SK-N-DZ (cell line): Measurements from ENCODE around the gene CUX1.
"Not testable (repeated sequence)": the region's sequence is repeated elsewhere in the genome, so short reads cannot be mapped to it uniquely, and the experiment has no call there.

ENCODE experiments used
- DNase-seq: peaks from one replicate; pipeline ENCODE4 v3.0.0-alpha.2; 2015; ENCODE audit warnings: low spot score

The CUX1 gene

GRCh38 chr7:102182016-102182415, 364.6 kb downstream of the CUX1 start:
- DNase-seq = no peak

DNA sequence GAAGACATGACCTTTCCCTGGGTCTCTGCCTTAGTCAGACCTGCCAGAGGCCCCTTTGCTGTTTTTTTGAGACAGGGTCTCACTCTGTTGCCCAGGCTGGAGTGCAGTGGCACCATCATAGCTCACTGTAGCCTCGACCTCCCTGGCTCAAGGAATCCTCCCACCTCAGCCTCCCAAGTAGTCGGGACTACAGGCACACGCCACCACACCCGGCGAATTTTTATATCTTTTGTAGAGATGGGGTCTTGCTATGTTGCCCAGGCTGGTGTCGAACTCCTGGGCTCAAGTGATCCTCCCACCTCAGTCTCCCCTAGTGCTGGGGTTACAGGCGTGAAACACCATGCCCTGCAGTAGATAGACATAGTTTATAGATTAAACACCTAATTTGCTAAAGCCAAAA, 366.4 kb downstream of the CUX1 start:
- DNase-seq = not testable (repeated sequence)

DNA sequence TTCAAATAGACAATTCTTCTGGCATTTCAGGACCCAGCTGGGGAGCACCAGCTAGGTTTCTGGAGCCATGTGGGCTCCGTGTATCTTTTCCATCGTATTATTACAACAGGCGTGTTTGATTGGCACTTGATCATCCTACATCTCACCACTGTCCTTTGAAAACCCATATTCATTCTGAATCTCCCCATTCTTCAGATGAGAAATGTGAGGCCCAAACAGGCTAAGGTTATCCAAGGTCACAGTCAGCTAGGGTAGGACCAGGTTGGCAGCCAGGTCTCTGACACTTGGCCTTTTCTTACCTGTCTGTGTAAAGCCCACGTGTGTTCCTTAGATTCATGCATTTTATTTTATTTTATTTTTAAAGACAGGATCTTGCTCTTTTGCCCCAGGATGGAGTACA, 366.9 kb downstream of the CUX1 start:
- no peak for DNase-seq

- no peak for DNase-seq
These were observed 368.4 kb downstream of the CUX1 start for GRCh38 chr7:102185796-102186195.

DNA sequence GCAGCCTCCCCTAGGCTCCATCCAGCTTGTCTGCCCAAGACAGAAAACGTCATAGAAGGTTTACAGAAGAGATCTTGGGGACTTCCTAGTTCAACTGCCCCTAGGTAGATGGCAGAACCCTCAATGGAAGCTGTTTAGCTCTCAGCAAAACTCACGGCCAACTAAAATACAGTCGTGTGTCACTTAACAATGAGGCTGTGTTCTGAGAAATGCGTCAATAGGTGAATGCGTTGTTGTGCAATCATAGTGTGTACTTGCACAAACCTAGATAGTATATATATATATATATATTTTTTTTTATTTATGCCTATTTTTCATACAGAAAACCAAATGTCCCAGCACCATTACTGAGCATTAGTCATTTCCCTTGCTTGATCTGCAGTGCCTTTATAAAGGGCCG, 368.9 kb downstream of the CUX1 start:
- DNase-seq = no peak

- no peak for DNase-seq
These were observed 371.3 kb downstream of the CUX1 start for GRCh38 chr7:102188746-102189145.

DNA sequence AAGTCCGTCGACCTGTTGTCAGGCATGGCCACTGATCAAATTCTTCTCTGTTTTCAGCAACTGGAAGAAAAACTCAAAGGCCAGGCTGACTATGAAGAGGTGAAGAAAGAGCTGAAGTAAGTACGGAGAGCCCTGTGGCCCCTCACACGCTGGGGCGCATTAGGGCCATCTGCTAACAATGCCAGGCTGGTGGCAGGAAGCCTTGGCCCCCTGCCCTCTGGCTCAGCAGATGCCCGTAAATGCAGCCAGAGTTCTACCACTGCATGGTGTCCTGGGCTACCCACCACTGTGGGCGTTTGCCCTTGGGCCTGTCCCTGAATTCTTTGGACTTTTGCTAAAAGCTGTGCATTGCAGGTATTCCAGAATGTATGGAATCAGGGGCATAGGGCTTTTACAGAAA, 372.3 kb downstream of the CUX1 start:
- DNase-seq = no peak

DNA sequence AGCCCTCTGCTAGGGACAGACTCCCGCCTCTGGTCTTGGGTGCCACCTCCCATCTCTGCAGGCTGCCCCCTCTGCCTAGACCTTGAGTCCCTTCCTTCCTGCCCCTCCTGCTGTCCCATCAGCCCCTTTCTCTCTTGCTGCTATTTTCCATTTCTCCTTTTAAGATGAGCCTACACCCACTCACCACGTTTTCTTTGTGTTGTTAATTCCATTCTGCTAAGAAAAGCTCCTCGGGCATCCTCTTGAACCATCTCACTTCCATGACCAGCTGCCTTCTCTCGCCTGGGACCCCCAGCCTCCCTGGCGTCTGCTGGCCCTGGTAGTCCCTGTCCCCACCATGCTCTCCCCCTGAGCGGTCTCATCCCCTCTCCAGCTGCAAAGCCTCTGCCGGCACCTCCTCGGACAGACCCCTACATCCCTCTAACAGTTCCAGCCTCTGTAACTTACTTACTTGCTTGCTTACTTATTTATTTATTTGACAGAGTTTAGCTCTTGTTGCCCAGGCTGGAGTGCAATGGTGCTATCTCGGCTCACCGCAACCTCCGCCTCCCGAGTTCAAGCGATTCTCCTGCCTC, 373.4 kb downstream of the CUX1 start:
- no peak for DNase-seq

DNA sequence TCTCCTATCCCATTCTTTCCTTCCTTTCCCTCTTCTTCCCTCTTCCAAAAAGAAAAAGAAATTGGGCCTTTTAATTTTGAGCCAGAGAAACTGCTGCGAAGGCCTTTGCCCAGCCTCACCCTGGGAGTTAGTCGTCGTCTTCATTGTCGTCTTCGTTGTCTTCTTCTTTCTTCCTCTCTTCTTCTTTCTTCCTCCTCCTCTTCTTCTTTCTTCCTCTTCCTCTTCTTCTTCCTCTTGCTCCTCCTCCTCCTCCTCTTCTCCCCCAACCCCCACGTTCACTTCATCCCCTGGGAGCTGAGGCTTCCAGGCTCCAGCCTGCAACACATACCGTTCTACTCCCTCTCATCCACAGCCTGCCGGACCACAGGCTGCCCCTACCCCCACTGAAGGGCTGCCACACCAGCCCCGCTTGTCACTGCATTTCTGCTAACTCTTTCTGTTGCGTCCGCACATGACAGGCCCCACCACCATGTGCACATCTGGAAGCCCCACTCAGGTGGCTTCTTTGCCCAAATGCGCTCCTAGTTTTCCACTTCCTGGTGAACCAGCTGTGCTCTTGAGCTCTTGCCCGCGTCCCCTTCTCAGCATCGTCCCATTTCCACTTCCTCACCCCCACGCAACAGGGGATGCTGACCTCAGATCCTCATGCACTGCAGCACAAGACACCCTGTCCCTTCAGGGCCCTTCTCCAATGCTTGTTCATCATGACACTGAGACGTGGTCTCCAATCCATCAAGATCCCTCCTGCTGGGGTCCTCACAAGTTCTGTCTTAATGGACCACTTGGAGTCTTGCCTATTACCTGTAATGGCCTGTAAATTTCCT, 374.3 kb downstream of the CUX1 start:
- no peak for DNase-seq

GRCh38 chr7:102192790-102193189, 375.4 kb downstream of the CUX1 start:
- DNase-seq = no peak

DNA sequence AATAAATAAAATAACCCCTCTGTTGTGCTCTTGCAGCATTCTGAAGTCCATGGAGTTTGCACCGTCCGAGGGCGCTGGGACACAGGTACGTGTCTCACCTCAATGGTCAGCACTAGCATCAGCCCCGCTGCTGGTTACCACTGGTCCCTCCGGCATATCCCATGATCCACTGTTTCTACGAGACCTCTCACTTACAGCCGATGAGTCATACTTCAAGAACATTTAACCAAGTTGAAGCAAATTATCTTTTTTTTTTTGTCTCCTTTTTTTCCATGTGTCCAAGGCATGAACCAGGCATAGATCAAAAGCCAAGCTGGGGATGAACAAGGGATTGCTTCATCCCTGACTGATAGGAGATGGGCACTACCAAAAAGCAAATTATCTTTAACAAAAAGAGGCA, 376.4 kb downstream of the CUX1 start:
- DNase-seq = no peak

- DNase-seq = no peak
These were observed 377.9 kb downstream of the CUX1 start for GRCh38 chr7:102195361-102195760.

DNA sequence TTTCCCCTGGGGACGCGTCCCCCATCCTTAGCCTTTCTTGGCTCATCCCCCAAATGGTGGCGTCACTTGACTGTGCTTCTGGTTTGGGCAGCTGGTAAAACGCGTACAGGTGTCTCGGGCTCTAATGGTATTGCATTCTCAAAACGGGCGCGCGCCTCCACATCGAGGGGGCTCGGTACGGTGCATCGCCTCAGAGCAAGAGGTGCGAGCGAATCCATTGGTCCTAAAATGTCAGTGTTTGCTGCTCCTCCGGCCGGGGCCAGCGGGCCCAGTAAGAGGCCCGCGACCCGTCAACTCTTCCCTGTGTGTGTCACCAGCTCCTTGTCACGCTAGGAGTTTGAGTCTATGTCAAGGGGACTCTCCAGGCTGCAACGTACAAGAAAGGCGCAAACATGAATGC, 378.6 kb downstream of the CUX1 start:
- DNase-seq = no peak

DNA sequence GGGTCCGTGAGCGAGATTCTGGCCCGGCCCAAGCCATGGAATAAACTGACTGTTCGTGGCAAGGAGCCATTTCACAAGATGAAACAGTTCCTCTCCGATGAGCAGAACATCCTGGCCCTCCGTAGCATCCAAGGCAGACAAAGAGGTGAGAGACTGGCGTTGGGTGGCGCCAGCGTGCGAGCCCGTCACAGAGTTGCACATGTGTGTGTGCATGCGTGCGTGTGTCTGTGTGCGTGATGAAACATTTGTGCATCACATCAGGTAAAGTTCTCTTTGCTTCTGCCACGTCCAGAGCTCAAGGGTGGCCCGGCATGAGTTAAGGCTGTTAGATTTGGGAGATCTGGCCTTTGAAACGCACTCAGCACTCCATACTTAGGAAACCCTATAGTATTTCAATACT, 379.7 kb downstream of the CUX1 start:
- no peak for DNase-seq

GRCh38 chr7:102197599-102197998, 380.2 kb downstream of the CUX1 start:
- no peak for DNase-seq

DNA sequence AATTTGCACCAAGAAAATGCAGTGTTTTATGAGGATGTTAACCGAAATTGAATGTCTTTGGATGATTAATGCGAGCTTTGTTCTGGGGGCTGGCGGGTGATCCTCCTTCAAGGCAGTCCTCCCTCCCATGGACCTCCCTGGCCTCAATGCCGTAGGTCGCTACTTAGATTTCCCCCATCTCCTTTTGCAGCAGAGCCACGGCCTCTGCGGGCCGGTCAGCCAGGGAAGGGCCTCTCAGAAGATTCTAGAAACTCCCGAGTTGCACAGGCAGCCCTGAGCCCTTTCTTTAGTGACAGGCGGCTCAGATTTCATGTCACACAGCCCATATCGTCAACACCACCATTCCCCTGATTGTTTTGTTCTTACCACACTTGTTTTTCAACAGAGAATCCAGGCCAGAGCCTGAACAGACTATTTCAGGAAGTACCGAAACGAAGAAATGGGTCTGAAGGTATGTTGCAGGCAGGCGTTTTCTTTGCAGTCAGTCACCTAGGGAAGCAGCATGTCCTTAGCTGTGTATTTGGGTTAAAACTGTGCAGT, 381.1 kb downstream of the CUX1 start:
- DNase-seq = no peak

- DNase-seq = no peak
These were observed 384.1 kb downstream of the CUX1 start for GRCh38 chr7:102201576-102201975.

- no peak for DNase-seq
These were observed 385.1 kb downstream of the CUX1 start for GRCh38 chr7:102202556-102202955.

DNA sequence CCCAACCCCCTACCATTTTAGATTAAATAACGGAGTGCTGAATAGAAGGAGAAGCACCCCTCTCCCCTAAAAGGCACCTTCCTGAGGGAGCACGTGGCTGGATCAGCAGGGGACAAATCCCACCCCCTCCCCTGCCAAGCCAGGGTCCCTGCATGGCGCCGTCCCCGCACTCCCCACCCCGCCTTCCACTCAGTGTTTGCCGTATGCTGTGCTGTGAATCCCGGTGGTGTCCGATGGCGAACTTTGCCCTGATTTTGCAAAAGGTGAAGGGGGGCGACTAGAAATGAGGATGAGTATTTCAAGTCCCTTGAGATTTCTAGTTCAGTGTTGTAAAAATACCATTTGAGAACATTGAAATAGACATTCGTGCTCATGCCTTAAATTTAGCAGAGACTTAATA, 385.8 kb downstream of the CUX1 start:
- DNase-seq = no peak

DNA sequence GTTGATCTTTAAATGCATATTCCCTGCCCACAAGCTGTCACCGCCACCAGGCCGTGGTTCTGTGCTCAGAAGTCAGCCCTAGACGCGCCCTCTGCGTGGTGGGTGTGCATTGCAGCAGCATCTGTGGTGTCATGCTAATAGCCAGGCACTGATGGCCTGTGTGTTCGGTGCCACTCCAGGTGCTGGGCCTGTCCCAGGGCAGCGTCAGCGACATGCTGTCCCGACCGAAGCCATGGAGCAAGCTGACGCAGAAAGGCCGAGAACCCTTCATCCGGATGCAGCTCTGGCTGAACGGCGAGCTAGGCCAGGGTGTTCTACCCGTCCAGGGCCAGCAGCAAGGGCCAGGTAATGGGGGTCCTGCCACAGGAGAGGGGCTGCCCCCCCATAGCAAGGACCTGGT, 386.8 kb downstream of the CUX1 start:
- no peak for DNase-seq

DNA sequence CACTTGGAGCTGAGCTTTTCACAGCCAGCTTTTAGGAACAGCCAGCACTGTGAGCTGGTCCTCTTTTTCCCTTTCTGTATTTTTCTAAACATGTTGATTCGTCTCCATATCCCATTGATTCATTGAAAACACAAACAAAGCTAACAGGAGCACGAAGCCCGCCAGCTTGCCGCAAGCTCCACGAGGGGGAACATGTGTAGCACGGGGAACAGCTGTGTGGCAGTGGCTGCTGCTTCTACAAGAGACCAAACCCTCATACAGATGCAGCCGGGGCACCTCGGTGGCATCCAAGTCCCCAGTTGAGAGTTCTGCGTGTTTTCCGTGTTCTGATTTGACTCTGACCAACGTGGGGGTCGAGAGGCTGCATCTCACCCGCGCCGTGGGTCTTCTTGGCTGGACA, 388.5 kb downstream of the CUX1 start:
- no peak for DNase-seq

- no peak for DNase-seq
These were observed 391.4 kb downstream of the CUX1 start for GRCh38 chr7:102208826-102209225.

GRCh38 chr7:102210787-102211186, 393.4 kb downstream of the CUX1 start:
- no peak for DNase-seq
